Nephron (organoid): Measurements from ENCODE around the gene USP31.

Source experiments
- H3K27ac Mint-ChIP-seq, 3 experiments: 2 replicates each; pipeline ENCODE4 v1.8.0; 2020; ENCODE audit warnings: mixed read lengths in 3 of 3, mild to moderate bottlenecking in 2 of 3, moderate library complexity in 1 of 3
- H3K27me3 Mint-ChIP-seq: 2 replicates; pipeline ENCODE4 v1.8.0; 2021; ENCODE audit warnings: low read depth, mild to moderate bottlenecking, moderate library complexity, mixed read lengths
- H3K36me3 Mint-ChIP-seq: 2 replicates; pipeline ENCODE4 v1.8.0; 2020; ENCODE audit warnings: low read depth, mixed read lengths
- H3K4me1 Mint-ChIP-seq: 2 replicates; pipeline ENCODE4 v1.8.0; 2020; ENCODE audit warnings: mixed read lengths
- H3K4me3 Mint-ChIP-seq, 3 experiments: 2 replicates each; pipeline ENCODE4 v1.8.0; 2020; ENCODE audit warnings: mild to moderate bottlenecking in 3 of 3, mixed read lengths in 3 of 3, moderate library complexity in 2 of 3
- H3K9me3 Mint-ChIP-seq: 2 replicates; pipeline ENCODE4 v1.8.0; 2020; ENCODE audit warnings: mixed read lengths
- CTCF ChIP-seq, 3 experiments: fragments of 200-600 bp; sonication (generic); IDR thresholded peaks; one replicate each; pipeline ENCODE4 v1.5.0; 2021; ENCODE audit warnings: antibody characterized with exemption in 3 of 3; ENCODE audit not compliant: unreplicated experiment in 3 of 3

Gene USP31

GRCh38 chr16:23155445-23156049 is 6.3 kb upstream of the USP31 start:
- peaks cover 39% of the 10 kb centered on the region for H3K27me3 Mint-ChIP-seq
- no peaks in the 10 kb centered on the region for H3K4me1 Mint-ChIP-seq
- no peak overlapping the region for H3K4me3 Mint-ChIP-seq
- H3K36me3 Mint-ChIP-seq = no peaks in the 10 kb centered on the region
- H3K27ac Mint-ChIP-seq = no peak overlapping the region
- no peak for TF ChIP-seq CTCF (IDR thresholded peaks at IDR 0.05; ENCODE audit: unreplicated experiment in 3 of 3)
- H3K9me3 Mint-ChIP-seq = no peaks in the 10 kb centered on the region

GRCh38 chr16:23152386-23153178 is 3.3 kb upstream of the USP31 start:
- H3K4me3 Mint-ChIP-seq = peak overlapping the region in 1 of 3 experiments; percentile 67
- no peaks in the 10 kb centered on the region for H3K36me3 Mint-ChIP-seq
- no peak for TF ChIP-seq CTCF (IDR thresholded peaks at IDR 0.05; ENCODE audit: unreplicated experiment in 3 of 3)
- peaks cover 33% of the 10 kb centered on the region for H3K27me3 Mint-ChIP-seq
- peaks cover 12% of the 10 kb centered on the region for H3K4me1 Mint-ChIP-seq
- no peak overlapping the region for H3K27ac Mint-ChIP-seq
- H3K9me3 Mint-ChIP-seq = no peaks in the 10 kb centered on the region

- no peak for TF ChIP-seq CTCF (IDR thresholded peaks at IDR 0.05; ENCODE audit: unreplicated experiment in 3 of 3)
- H3K27ac Mint-ChIP-seq = peak overlapping the region in 1 of 3 experiments; percentile 52
- no peaks in the 10 kb centered on the region for H3K36me3 Mint-ChIP-seq
- H3K4me3 Mint-ChIP-seq = peak overlapping the region; percentile 83 to 91 (median 85)
- H3K9me3 Mint-ChIP-seq = no peaks in the 10 kb centered on the region
- peaks cover 22% of the 10 kb centered on the region for H3K27me3 Mint-ChIP-seq
- peaks cover 28% of the 10 kb centered on the region for H3K4me1 Mint-ChIP-seq
Observed at GRCh38 chr16:23149993-23150364, 727 bp upstream of the USP31 start.

GRCh38 chr16:23148513-23149266 is 562 bp downstream of the USP31 start:
- peak overlapping the region; percentile 41 to 64 (median 48) for H3K27ac Mint-ChIP-seq
- H3K36me3 Mint-ChIP-seq = no peaks in the 10 kb centered on the region
- H3K27me3 Mint-ChIP-seq = peaks cover 19% of the 10 kb centered on the region
- H3K4me3 Mint-ChIP-seq = peak overlapping the region; percentile 92 to 98 (median 98)
- peaks cover 30% of the 10 kb centered on the region for H3K4me1 Mint-ChIP-seq
- no peaks in the 10 kb centered on the region for H3K9me3 Mint-ChIP-seq
- no peak for TF ChIP-seq CTCF (IDR thresholded peaks at IDR 0.05; ENCODE audit: unreplicated experiment in 3 of 3)

GRCh38 chr16:23148166-23148512 is 1.1 kb downstream of the USP31 start:
- H3K4me3 Mint-ChIP-seq = peak overlapping the region; percentile 92 to 98 (median 98)
- peaks cover 34% of the 10 kb centered on the region for H3K4me1 Mint-ChIP-seq
- no peaks in the 10 kb centered on the region for H3K36me3 Mint-ChIP-seq
- H3K27ac Mint-ChIP-seq = peak overlapping the region; percentile 41 to 64 (median 48)
- peaks cover 19% of the 10 kb centered on the region for H3K27me3 Mint-ChIP-seq
- no peak for TF ChIP-seq CTCF (IDR thresholded peaks at IDR 0.05; ENCODE audit: unreplicated experiment in 3 of 3)
- H3K9me3 Mint-ChIP-seq = no peaks in the 10 kb centered on the region
